K562 (cell line): ENCODE measurements around the gene FXYD4. TPM values are rescaled to one million over a fixed set of nuclear protein-coding genes. Genes with fewer than 3 reads are reported as not detected.

Experiments used
- ATAC-seq: fragments of 200-7000 bp; cut with Tn5 transposase; 3 replicates; pipeline ENCODE4 v1.9.1; 2020; ENCODE audit warnings: moderate library complexity
- BruUV-seq: library from RNA; stranded (reverse); fragments of 400-500 nt; replicated peaks from 2 replicates; lab custom pipeline; 2021; lab: Mats Ljungman, UMichigan
- CTCF ChIA-PET: fragments of 300-600 bp; formaldehyde crosslinking; extraction: SDS; loops from one replicate; lab custom pipeline; 2021; ENCODE audit warnings: low intra/inter-chr PET ratio; lab: Yijun Ruan, JAX
- POLR2A ChIA-PET: fragments of 300-600, 350-650 bp; sonication (Branson Sonifier 250); formaldehyde crosslinking; extraction: SDS; loops from one replicate; lab custom pipeline; 2021; ENCODE audit warnings: antibody characterized with exemption, inconsistent platforms; lab: Yijun Ruan, JAX
- DNase-seq, 4 experiments: peaks; one replicate each; pipeline versions ENCODE4 v3.0.0 to v3.0.0-alpha.2; 2011 to 2018; ENCODE audit warnings: low spot score in 3 of 4, mixed read lengths in 3 of 4; ENCODE audit errors: extremely low read depth in 1 of 4
- FAIRE-seq: peaks from 2 replicates; lab custom pipeline; 2011; peaks lifted over from hg19 to GRCh38; lab: Jason Lieb, UNC
- H2AFZ ChIP-seq: 2 replicates; pipeline ENCODE4 v1.6.0; 2011; ENCODE audit warnings: low read depth, low read length, control low read depth, inconsistent platforms
- H3K27ac ChIP-seq: fragments of 200-600 bp; 3 replicates; pipeline ENCODE4 v1.8.0; 2011; ENCODE audit warnings: low read depth, mild to moderate bottlenecking, control low read depth, inconsistent platforms, low read length, moderate library complexity, mixed read lengths; ENCODE audit errors: extremely low read depth
- H3K27me3 ChIP-seq, 2 experiments: fragments of 300-600 bp in 1 of 2; 2 replicates in 1 of 2; 3 replicates in 1 of 2; pipeline versions ENCODE4 v1.6.0 to v1.8.0; 2011; ENCODE audit warnings: inconsistent platforms in 2 of 2, low read length in 2 of 2, mild to moderate bottlenecking in 1 of 2, mixed read lengths in 1 of 2, moderate library complexity in 1 of 2; ENCODE audit not compliant: control insufficient read depth in 2 of 2, insufficient read depth in 2 of 2
- H3K36me3 ChIP-seq: fragments of 300-600 bp; 3 replicates; pipeline ENCODE4 v1.8.0; 2011; ENCODE audit warnings: mild to moderate bottlenecking, low read length, inconsistent platforms; ENCODE audit not compliant: control insufficient read depth, insufficient read depth
- H3K4me1 ChIP-seq, 2 experiments: fragments of 200-600 bp in 1 of 2; replicated peaks in 1 of 2; 2 replicates in 1 of 2; 3 replicates in 1 of 2; pipeline versions ENCODE4 v1.5.1 to v1.8.0; 2011; ENCODE audit warnings: inconsistent platforms in 2 of 2, low read length in 2 of 2, mild to moderate bottlenecking in 1 of 2, mixed read lengths in 1 of 2, moderate library complexity in 1 of 2; ENCODE audit not compliant: control insufficient read depth in 2 of 2, insufficient read depth in 2 of 2
- H3K4me2 ChIP-seq: 2 replicates; pipeline ENCODE4 v1.6.1; 2011; ENCODE audit warnings: low read length, control low read depth, inconsistent platforms, mixed read lengths; ENCODE audit not compliant: insufficient read depth
- H3K4me3 ChIP-seq: fragments of 200-600 bp; sonication (generic), shearing (Covaris generic); 2 replicates; pipeline ENCODE4 v1.5.1; 2016; ENCODE audit warnings: control low read depth, inconsistent platforms
- H3K79me2 ChIP-seq: fragments of 200-600 bp; 3 replicates; pipeline ENCODE4 v1.8.0; 2011; ENCODE audit warnings: low read length, inconsistent platforms; ENCODE audit not compliant: control insufficient read depth, insufficient read depth
- H3K9ac ChIP-seq, 2 experiments: 2 replicates each; pipeline versions ENCODE4 v1.6.0 to v1.6.1; 2011; ENCODE audit warnings: low read depth in 2 of 2, low read length in 2 of 2, control low read depth in 1 of 2, inconsistent platforms in 1 of 2, mild to moderate bottlenecking in 1 of 2, mixed read lengths in 1 of 2; ENCODE audit not compliant: insufficient read depth in 1 of 2
- H3K9me1 ChIP-seq: one replicate; pipeline ENCODE4 v1.6.0; 2011; ENCODE audit warnings: inconsistent platforms, mild to moderate bottlenecking, low read length, moderate library complexity; ENCODE audit not compliant: control insufficient read depth, insufficient read depth
- H3K9me3 ChIP-seq: replicated peaks from 2 replicates; pipeline ENCODE4 v1.5.1; 2011; ENCODE audit warnings: low read depth, low read length, inconsistent platforms; ENCODE audit not compliant: control insufficient read depth, insufficient read depth
- H4K20me1 ChIP-seq: replicated peaks from 2 replicates; pipeline ENCODE4 v1.6.1; 2011; ENCODE audit warnings: low read length, inconsistent platforms, mixed read lengths; ENCODE audit not compliant: control insufficient read depth, insufficient read depth
- MEIS2 ChIP-seq: fragments of 450-650 bp; IDR thresholded peaks from 2 replicates; pipeline ENCODE4 v1.6.1; 2014; ENCODE audit warnings: mild to moderate bottlenecking; ENCODE audit not compliant: partially characterized antibody
- THAP7 ChIP-seq: fragments of 250-450 bp; sonication (Bioruptor Pico); IDR thresholded peaks from 2 replicates; pipeline ENCODE4 v1.5.0; 2021
- ZBTB11 ChIP-seq, 3 experiments: fragments of 200-800 bp in 1 of 3; fragments of 250-450 bp in 1 of 3; fragments of 450-650 bp in 1 of 3; sonication (Bioruptor Pico) in 1 of 3; sonication (Bioruptor generic) in 1 of 3; formaldehyde crosslinking in 1 of 3; IDR thresholded peaks; 2 replicates each; pipeline versions ENCODE4 v1.6.1 to v1.8.0; 2016 to 2022; ENCODE audit warnings: mild to moderate bottlenecking in 2 of 3, missing genetic modification characterization in 2 of 3, missing compliant biosample characterization in 1 of 3, moderate library complexity in 1 of 3
- WGBS: fragments of 100-300 bp; shearing (Covaris generic); methylation state at CpG from one replicate; pipeline ENCODE4 v1.1.6; 2016; ENCODE audit warnings: low coverage, mixed read lengths; ENCODE audit not compliant: insufficient coverage; ENCODE audit errors: missing lambda C conversion rate; 5-methylcytosine and 5-hydroxymethylcytosine counted together
- in situ Hi-C: fragments of 300-500 bp; cut with MboI; formaldehyde crosslinking; loops from 4 replicates; pipeline ENCODE4 v1.15.0; 2018; ENCODE audit warnings: inconsistent platforms, mixed read lengths
- intact Hi-C: fragments of 100-400 bp; cut with micrococcal nuclease; formaldehyde crosslinking; loops from 2 replicates; pipeline ENCODE4 v1.14.2; 2022
- polyA plus RNA-seq, 8 experiments: library from polyadenylated mRNA; depleted of rRNA in 4 of 8; stranded (reverse) in 5 of 8; unstranded in 3 of 8; fragments of >200 nt; fragmentation: Nextera tagmentation in 2 of 8; fragmentation: Illumina TruSeq in 1 of 8; extraction: Ambion mirVana in 2 of 8; extraction: Trizol in 1 of 8; gene quantifications; 2 replicates each; pipeline versions ENCODE4 v1.2.1 to v1.2.3, GENCODE V29; 2011 to 2014; ENCODE audit warnings: inconsistent platforms in 1 of 8, missing spikeins in 1 of 8
- total RNA-seq, 7 experiments: library from RNA; depleted of rRNA in 6 of 7; stranded (reverse); fragments of >200 nt in 6 of 7; fragmentation: Illumina TruSeq in 2 of 7; extraction: Trizol in 2 of 7; gene quantifications; 2 replicates each; pipeline versions ENCODE4 v1.2.1 to v1.2.3, GENCODE V29; 2011 to 2021; ENCODE audit warnings: low replicate concordance in 1 of 7

The FXYD4 gene
- total and polyA plus RNA-seq, 9 of the 15 experiments (the other 6 are each of a cell fraction or from before 2014, with no cell fraction given), result not detected

DNA sequence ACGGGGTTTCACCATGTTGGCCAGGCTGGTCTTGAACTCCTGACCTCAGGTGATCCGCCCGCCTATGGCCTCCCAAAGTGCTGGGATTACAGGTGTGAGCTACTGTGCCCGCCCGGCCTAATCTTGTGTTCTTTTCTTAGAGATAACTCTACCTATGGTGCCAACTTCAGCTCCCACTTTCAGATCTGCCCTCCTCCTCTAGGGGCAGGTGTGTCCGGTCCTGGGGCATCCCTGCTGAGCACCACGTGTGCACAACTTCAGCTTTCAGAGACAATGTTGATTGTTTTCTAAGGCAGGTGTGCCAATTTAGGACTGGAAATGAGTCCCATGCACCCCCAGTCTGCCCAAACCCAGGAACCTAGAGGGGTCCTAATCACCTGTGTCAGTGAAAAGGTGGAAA lies 18.5 kb upstream of the FXYD4 start (continued):
- TF ChIP-seq MEIS2 (no peak), ZBTB11 (CRISPR knock-in tag; IDR thresholded peaks at IDR 0.05) (no peak)

- Histone ChIP-seq H3K4me1 (peaks cover 10 to 28% of the 10 kb centered on the region in 2 experiments), H3K27me3 (peaks cover 13 to 19% of the 10 kb centered on the region in 2 experiments; a peak in 4 of 5 replicates), H3K9me3 (no peaks in the 10 kb centered on the region), H3K9ac (no peak overlapping the region), H3K9me1 (no peaks in the 10 kb centered on the region), H3K79me2 (no peaks in the 10 kb centered on the region), H4K20me1 (no peaks in the 10 kb centered on the region), H3K27ac (no peak overlapping the region), H3K4me3 (no peak overlapping the region), H3K4me2 (no peak overlapping the region)
- DNase-seq (no peak), ATAC-seq (no peak)
- in situ Hi-C loops (no loop called here), intact Hi-C loops (no loop called here)
- POLR2A ChIA-PET, result interaction anchor here (0.7 to 1.1 kb wide), 3 partner anchors 48 to 762 kb away, joined by 3 to 4 read pairs (median 3); no protein-coding TSS in a partner anchor
- WGBS, result 7% methylated on average over 3 of the region's 3 CpGs
- no TSS peak for BruUV-seq
- TF ChIP-seq THAP7 (CRISPR knock-in tag), result no peak
- TF ChIP-seq, all 486 proteins: peak for 0
- H2AFZ ChIP-seq, result no peak overlapping the region
- H3K36me3 ChIP-seq, result no peaks in the 10 kb centered on the region
- CTCF ChIA-PET, result no interaction called here
- no peak for FAIRE-seq
Measured at GRCh38 chr10:43353495-43354329, 17.7 kb upstream of the FXYD4 start.
